ENCODE data around the gene GNA12.

DNA sequence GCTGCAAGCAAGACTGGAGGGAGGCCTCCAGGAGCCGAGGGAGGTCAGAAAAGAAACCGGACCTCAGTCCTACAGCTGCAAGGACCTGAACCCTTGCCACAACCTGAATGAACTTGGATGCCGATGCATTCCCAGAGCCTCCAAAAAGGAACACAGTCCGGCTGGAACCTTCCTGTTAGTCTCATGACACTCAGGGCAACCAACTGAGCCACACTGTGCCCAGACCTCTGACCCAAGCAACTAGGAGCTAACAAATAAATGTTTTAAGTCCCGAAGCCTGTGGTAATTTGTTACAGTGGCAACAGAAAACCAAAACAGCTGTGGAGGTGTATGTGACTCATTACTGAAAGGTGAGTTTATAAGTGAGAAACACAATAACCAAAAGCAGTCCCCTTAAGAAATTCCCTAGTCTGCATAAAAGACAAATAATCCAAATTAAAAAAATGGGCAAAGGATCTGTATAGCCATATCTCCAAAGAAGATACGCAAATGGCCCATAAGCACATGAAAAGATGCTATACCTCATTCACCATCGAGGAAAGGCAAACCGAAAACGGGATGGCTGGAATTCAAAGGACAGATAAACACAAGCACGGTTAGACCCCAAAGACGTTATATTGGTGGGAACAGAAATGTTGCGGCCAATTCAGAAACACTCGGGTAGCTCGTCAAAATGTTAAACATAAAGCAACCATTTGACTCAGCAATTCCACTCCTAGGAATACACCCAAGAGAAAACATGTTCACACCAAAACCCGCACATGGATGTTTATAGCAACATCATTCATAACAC, 24.8 kb downstream of the GNA12 start:
- TF ChIP-seq POLR2A (IDR thresholded peaks at IDR 0.05) (no peak), CTCF (IDR thresholded peaks at IDR 0.05 in 4 of 5, conservative IDR thresholded peaks at IDR 0.05 in 1 of 5) (no peak)
